Activated CD4-positive, alpha-beta T cell treated with anti-CD3 and anti-CD28 coated beads, Interleukin-2, Interleukin-4, amounts not matched to agents 100 ng/mL and 50 ng/mL, durations not matched to agents 16 hours and 8 hours (primary cell): ENCODE data around the gene LMBR1L.
"Not testable (repeated sequence)": the region's sequence is repeated elsewhere in the genome, so short reads cannot be mapped to it uniquely, and the experiment has no call there.

Source experiments
- DNase-seq: peaks from one replicate; pipeline ENCODE4 v3.0.0-alpha.2; 2020; ENCODE audit warnings: low spot score

Gene LMBR1L, protein sequence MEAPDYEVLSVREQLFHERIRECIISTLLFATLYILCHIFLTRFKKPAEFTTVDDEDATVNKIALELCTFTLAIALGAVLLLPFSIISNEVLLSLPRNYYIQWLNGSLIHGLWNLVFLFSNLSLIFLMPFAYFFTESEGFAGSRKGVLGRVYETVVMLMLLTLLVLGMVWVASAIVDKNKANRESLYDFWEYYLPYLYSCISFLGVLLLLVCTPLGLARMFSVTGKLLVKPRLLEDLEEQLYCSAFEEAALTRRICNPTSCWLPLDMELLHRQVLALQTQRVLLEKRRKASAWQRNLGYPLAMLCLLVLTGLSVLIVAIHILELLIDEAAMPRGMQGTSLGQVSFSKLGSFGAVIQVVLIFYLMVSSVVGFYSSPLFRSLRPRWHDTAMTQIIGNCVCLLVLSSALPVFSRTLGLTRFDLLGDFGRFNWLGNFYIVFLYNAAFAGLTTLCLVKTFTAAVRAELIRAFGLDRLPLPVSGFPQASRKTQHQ

DNA sequence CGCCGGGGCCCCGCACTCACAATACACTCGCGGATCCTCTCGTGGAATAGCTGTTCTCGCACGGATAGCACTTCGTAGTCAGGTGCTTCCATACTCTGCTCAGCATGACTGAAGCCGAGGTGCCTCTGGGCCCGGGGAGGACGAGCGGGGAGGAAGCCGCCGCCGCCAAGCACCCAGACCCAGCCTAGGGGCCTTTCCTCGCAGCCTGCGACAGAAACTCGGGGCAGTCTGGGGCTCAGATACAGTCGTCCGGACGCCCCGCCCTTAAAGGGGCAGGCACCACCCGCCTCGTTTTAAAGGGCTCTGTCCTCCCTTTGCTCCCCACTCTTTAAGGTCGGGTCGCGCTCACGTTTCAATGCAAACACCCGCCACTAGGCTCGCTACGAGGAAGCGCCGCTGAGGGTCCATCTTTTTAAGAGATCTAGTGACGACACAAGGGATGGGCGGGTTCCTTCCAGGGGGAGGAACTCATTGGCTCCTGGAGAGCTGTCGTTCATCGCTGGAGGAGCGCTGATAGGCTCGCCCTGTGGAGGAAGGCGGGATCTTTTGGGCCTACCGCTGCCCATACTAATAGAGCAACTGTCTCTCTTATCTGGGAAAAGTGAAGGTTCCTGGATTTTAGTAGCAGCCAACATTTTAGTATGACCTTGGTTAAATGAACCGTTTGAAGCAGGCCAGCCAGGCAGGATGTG, at the start of gene LMBR1L:
TSS of gene LMBR1L (minus strand) at position 384 of the 692 bp plus-strand sequence. CDS start at position 92, 292 bp downstream.
- DNase-seq, result peak; percentile 97

DNA sequence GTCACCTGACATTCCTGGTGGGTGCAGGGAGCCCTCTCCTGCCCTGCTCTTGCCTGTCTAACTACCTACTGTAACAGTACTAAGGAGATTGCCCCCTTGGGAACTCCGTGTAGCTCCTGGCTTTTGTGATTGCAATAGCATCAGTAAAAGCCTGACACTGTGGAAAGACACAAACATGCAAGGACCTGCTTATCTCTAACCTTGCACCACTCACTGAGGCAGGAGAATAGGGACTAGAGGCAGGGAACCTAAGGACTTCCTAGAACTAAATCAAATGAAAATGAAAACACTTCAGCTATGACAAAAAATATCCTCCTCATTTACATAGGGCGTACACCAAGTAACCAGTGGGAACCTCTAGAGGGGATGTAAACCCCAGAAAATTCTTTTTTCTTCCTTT, 49.8 kb upstream of the LMBR1L start:
- DNase-seq, result no peak

DNA sequence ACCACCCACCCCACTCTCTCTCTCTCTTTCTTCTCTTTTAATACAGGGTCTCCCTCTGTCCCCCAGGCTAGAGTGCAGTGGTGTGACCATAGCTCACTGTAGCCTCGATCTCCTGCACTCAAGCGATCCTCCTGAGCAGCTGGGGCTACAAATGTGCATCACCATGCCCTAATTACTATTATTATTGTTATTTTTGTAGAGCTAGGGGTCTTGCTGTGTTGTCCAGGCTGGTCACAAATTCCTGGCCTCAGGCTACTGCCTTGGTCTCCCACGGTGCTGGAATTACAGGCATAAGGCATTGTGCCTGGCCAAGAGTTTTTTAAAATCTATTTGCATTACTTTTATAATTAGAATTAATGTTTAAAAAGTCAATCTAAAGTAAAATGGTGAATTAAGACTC, 43.6 kb upstream of the LMBR1L start:
- DNase-seq, result no peak

DNA sequence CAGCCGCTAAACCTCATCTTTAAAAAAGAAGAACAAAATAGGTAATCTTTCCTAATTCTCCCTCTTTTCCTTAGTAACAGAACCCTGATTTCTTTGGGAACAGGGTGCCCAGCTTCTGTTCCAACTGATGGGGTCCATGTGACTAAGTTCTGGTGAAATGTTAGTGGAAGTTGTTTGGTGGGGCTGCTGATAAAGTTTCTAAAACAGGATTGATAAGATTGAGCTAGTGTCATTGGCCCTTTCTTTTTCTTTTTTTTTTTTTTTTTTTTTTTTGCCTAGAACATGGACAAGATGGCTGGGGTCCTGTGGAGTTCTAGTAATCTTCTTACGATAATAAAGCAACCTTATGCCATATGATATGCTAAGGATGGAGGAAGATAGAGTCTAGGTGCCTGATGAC, 36.7 kb upstream of the LMBR1L start:
- no peak for DNase-seq

DNA sequence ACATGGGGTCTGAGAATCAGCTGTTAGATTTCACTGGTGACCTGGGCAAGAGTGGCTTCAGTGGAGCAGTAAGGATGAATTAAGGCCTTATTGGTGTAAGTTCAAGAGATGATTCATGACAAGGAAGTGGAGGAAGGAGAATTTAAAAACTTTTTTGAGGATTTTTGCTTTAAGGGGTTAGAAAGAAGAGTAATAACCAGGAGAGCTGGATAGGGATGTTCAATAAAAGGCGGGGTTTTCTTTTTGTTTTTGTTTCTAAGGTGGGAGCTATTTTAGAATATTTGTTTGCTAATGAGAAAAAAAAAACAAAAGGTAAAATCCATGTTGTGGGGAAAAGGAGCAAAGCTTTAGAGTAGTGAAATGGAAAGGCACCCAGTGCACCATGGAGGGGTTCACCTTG, 35.8 kb upstream of the LMBR1L start:
- no peak for DNase-seq

DNA sequence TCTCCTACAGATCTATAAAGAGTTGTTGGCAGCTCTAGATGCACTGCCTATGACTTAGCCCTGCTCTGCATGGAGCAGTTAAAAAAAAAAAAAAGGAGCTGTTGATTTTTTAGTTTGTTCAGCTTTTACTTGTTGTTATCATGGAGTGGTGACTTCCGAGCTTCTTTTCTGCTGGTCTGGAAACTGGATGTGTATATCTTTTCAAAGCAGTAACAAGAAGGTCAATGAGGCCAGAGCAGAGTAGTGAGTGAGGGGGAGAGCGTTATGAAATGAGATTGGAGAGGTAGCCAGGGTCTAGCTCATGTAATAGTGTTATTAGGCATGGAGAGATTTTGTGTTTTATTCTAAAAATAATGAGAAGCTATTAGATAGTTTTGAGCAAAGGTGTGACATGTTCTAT, 33.7 kb upstream of the LMBR1L start:
- no peak for DNase-seq

DNA sequence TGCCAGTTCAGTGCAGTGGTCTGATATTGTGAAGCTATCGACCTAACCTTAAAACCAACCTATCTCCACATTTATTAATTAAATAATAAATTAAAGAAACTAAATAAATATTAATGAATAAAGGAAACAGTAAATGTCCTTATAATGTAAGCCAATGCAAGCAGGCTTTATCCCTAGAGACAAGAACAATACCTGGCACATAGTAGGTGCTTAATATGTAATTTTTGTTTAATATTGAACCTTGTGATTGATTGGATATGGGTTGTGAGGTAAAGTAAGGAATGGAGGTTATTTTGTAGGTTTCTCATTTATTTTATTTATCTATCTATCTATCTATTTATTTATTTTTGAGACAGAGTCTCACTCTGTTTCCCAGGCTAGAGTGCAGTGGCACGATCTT, 28.4 kb upstream of the LMBR1L start:
- no peak for DNase-seq

DNA sequence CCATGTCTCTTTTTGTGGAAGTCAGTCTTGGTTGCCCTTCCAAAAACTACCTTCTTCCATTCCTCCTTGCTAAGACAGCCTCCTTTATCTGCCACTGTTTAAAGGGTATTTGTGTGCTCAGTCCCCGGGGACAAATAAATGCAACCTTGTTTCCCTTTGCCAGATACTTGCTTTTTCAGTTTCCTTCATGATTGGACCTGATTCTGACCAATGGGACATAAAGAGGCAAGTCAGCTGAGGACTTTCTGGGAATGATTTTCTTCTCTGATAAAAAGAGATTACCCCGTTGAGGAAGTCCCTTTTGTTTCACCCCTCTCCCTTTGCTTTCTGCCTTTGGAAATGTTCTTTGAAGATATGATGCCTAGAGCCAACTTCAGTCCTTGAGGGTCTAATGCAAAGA, 27.9 kb upstream of the LMBR1L start:
- no peak for DNase-seq

DNA sequence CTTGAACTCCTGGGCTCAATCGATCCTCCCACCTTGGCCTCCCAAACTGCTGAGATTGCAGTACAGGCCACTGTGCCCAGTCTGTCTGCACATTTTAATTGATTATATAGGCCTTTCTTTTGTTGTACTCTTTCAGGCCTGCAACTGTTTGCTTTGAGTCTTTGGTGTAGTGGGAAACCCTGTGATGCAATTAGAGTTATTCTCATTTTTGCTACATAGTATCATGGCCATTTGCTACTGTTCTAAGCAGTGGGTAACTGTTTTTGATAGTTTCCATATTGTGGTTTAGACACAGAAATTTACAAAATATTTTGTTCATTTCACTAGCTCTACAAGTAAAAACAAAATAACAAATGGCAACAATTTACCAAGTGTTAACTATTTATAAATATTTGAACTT, 26.8 kb upstream of the LMBR1L start:
- DNase-seq, result no peak

DNA sequence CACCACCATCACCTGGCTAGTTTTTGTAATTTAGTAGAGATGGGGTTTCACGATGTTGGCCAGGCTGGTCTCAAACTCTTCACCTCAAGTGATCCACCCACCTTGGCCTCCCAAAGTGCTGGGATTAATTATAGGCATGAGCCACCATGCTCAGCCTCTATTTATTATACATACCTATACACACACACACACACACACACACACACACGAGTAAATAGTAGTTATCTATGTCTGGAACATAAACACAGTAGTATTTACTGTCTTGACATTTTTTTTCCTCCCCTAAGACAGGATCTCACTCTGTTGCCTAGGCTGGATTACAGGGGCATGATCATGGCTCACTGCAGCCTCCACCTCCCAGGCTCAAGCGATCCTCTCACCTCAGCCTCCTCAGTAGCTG, 26.4 kb upstream of the LMBR1L start:
- DNase-seq, result not testable (repeated sequence)

DNA sequence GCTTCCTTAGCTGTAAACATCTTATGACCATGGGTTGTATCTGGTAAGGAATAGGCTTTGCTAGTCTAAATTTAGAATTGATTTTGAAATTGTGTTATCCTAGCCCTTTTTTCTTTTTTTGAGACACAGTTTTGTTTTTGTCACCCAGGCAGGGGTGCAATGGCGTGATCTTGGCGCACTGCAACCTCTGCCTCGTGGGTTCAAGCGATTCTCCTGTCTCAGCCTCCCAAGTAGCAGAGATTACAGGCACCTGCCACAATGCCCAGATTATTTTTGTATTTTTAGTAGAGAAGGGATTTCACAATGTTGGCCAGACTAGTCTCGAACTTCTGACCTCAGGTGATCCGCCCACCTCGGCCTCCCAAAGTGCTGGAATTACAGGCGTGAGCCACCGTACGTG, 22.9 kb upstream of the LMBR1L start:
- DNase-seq, result no peak

DNA sequence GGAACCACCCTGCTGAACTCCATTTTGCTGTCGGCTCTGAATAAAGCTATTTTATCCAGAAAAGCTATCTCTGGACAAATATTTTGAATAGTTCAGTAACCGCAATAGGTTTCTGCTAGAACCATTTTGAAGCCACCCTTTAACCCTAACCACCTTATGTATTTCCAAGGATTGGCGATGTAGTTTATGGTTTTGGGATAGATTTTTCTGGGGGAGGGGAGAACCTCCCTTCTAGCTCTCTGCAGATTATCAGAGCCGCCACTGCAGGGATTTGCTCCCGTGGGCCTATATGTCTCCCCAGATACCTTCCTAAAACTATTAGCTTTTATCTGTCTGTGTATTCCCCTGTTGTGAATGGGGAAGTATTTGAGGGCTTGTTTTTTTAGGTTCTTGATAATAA, 22.4 kb upstream of the LMBR1L start:
- no peak for DNase-seq

DNA sequence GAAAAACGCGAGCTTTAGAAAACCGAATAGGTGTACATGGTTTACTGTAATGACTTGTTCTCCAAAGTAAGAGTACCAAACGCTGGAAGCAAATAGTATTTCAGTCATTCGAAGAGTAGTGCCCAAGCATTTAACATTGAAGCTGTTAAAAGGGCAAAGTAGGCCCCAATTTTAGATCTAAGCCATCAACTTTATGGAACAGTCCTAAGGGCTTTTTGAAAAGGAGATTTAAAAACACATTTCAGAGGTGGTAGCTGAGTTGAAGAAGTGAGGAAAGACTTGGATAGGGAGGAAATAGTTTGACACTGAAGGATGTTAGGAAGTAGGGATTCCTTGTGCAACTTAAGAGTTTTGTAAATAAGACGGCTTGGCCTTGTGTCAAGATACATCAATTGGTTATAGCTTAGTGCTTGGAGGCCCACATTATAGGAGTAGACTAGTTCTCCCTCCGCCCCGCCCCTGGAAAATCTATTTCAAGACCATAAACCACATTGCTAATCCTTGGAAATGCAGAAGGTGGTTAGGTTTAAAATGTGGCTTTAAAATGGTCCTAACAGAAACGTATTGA, 21.3 kb upstream of the LMBR1L start:
- no peak for DNase-seq

DNA sequence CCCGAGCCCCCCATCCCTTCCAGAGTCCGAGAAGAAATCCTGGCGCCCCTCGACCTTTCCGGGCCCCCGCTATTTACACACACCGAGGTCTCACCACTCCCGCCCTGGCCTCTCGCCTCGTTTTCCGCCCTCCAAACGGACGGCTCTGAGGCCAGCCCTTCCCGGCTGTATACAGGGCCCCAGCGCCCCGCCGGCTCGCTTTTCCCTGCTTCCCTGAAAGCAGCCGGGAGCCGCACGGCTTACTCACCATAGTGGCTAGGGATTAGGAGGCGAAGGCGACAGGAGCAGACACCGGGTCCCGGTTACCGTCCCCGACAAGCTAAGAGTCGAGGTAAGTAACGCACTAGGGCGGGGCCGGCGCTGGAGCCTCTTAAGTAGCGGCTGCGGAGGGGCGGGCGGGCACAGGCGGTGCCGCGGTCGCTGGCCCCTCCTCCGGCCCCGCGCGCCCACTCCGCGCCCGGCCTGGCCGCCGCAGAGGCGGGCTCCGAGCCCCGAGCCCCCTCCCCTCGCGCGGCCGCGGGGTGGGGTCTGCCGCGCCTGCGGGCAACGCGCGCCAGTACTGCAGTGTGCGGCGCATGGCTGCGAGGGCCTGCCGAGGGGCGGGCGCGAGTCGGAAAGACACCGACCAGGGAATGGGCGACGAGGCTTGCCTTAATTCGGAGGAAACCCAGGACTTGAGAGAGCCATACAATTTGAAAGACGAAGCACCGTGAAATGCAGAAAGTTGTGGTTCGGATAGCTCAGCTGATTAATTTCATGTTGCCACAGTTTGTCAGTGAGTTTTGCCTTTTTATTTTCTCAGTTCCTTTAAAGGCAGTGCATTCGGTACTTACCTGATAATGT, 20.6 kb upstream of the LMBR1L start, which contains the start of gene TUBA1B:
TSS of gene TUBA1B (minus strand) at position 345 of the 843 bp plus-strand sequence. CDS start at position 250, 95 bp downstream.
- DNase-seq, result peak; percentile 93

DNA sequence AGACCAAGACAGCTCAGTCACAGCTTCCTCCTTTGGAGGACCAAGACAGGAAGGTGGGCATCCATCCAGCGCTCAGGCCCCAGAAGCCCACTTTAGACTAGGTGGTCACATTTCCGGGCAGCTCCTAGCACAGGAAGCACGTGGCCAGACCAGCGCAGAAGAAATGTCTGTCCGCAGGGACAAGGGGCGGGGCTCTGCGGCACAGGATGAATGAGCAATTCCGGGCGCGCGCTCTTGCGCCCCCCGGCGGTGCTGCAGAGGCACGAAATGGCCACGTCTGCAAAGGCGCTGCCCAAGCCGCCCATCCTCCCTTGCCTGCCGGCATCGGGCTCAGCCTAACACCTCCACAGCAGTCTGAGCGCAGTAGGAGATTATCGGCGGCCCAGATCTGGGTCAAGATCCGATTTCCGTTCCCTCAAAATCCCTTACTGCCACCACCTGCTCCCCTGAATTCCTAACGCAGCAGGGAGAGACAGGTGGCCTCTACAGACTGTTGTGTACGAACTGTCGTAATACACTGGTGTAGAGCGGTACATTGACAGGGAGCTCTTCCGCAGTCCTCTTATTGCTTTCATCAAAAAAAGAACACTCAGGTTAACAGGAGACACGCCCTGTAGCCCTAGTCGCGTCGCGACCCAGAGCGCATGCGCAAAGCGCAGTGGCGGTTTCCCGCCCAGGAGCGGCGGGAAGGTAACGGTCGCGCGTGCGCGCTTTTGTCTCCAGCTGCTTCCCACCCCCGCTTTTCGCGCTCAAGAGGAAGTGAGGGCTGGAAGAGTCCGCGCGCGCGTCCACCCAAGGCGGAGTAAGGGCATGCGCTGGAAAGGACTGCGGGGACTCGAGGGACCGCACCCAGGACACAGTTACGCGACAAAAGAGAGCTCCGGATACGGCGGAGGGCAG, 19.8 kb upstream of the LMBR1L start:
- DNase-seq, result peak; percentile 95

DNA sequence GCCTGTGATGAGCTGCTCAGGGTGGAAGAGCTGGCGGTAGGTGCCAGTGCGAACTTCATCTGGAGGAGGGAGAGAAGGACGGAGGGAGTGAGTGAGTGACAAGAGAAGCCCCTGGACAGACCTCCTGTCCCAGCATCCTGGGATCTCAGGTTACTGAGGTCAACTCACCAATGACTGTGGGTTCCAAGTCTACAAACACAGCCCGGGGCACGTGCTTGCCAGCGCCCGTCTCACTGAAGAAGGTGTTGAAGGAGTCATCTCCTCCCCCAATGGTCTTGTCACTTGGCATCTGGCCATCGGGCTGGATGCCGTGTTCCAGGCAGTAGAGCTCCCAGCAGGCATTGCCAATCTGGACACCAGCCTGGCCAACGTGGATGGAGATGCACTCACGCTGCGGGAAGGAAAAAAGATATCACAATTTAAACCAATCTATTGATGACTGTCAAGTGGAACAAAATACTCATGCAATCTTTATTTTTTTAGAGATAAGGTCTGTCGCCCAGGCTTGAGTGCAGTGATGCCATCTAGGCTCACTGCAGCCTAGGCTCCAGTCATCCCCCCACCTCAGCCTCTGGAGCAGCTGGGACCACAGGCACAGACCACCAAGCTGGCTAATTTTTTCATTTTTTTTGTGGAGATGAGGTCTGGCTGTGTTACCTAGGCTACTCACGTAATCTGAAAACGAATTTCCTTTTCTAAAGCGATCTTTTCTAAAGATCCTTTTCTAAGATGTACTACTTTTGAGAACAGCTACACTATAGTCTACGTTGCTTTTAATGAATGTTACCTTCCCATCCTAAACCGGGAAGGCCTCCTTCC, 18.9 kb upstream of the LMBR1L start:
- DNase-seq, result no peak

DNA sequence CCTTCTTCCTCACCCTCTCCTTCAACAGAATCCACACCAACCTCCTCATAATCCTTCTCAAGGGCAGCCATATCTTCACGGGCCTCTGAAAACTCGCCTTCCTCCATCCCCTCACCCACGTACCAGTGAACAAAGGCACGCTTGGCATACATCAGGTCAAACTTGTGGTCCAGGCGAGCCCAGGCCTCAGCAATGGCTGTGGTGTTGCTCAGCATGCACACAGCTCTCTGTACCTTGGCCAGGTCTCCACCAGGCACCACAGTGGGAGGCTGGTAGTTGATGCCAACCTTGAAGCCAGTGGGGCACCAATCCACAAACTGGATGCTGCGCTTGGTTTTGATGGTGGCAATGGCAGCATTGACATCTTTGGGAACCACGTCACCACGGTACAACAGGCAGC, 17.3 kb upstream of the LMBR1L start:
- DNase-seq, result not testable (repeated sequence)

DNA sequence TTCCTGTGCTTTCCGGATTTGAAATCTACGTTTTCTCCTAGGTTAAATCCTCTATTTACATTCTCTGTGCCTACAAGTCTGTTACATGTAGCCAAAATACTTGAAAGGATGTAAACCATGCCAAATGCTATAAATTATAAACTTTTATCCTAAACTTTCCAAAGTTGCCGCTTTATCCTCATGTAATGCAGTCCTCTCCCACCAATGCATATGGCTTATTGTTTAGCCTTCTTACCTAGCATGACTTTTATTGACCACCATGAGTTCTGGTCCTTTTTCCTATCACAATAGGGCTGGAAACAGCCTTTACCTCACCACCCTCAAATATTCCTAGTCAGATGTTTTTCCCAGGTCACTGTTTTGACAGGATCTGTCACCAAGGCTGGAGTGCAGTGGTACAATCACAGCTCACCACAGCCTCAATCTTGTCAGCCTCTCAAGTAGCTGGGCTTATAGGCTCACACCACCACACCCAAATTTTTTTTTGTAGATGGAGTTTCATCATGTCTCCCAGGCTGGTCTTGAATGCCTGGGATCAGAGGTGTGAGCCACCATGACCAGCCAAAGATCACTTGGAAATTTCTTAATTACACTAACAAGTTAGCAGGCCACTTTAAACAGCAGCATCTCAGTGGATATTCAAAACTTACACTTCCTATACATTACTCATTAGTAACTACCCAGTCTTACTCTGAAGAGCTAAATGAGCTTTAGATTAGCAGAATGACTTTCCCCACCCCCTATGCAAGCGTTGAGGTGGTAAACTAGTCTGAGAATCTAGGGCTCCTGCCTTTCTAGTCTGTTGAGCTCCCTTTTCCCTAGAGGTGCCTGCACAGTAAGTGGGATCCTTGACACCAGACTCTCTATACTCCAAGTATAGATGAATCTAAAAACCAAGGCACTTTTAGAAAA, 16.5 kb upstream of the LMBR1L start:
- peak; percentile 17 for DNase-seq
